Thyroid gland (tissue), 4 donors: ENCODE results near the gene OXTR. TPM values are rescaled to one million over a fixed set of nuclear protein-coding genes. Genes with fewer than 3 reads are reported as not detected.

ENCODE experiments used
- DNase-seq, 2 donors: peaks; one replicate each; pipeline ENCODE4 v3.0.0-alpha.2; 2019
- H3K27ac ChIP-seq, 3 donors: fragments of 200-600 bp; sonication (generic); 1 replicate in 2 of 3; 2 replicates in 1 of 3; pipeline ENCODE4 v1.5.1; 2016 to 2019; ENCODE audit warnings: mild to moderate bottlenecking in 1 of 3, moderate library complexity in 1 of 3
- H3K27me3 ChIP-seq: fragments of 200-600 bp; sonication (generic); one replicate; pipeline ENCODE4 v1.5.1; 2019
- H3K36me3 ChIP-seq, 2 donors: fragments of 200-600 bp; sonication (generic); one replicate each; pipeline ENCODE4 v1.5.1; 2016 to 2019
- H3K4me1 ChIP-seq, 2 donors: fragments of 200-600 bp; sonication (generic); one replicate each; pipeline ENCODE4 v1.5.1; 2017 to 2019
- H3K4me3 ChIP-seq, 3 donors: fragments of 200-600 bp; sonication (generic); replicated peaks in 1 of 3; 1 replicate in 2 of 3; 2 replicates in 1 of 3; pipeline ENCODE4 v1.5.1; 2016; ENCODE audit warnings: mild to moderate bottlenecking in 1 of 3
- H3K9me3 ChIP-seq: fragments of 200-600 bp; sonication (generic); one replicate; pipeline ENCODE4 v1.5.1; 2017
- POLR2A ChIP-seq, 2 donors: fragments of 450-650 bp; IDR thresholded peaks; one replicate each; pipeline ENCODE4 v1.6.1; 2017; ENCODE audit warnings: antibody characterized with exemption in 2 of 2, mild to moderate bottlenecking in 2 of 2, moderate library complexity in 1 of 2
- WGBS, 2 donors: methylation state at CpG; one replicate each; pipeline ENCODE4 v1.1.5; 2017; 5-methylcytosine and 5-hydroxymethylcytosine counted together
- intact Hi-C: fragments of 100-400 bp; cut with DNase I; formaldehyde crosslinking; loops from one replicate; pipeline ENCODE4 v1.15.1; 2023
- total RNA-seq, 4 donors: library from RNA; depleted of rRNA; stranded (reverse); fragments of >200 nt; gene quantifications; one replicate each; pipeline ENCODE4 v1.2.3, GENCODE V29; 2016
- TF ChIP-seq, protein P1 (sequence below), 6 experiments: fragments of 200-600 bp in 3 of 6; fragments of 450-650 bp in 3 of 6; sonication (generic) in 3 of 6; IDR thresholded peaks; one replicate each; pipeline ENCODE4 v1.5.1; 2016 to 2019; ENCODE audit warnings: antibody characterized with exemption in 6 of 6, mild to moderate bottlenecking in 2 of 6, inconsistent platforms in 1 of 6, moderate library complexity in 1 of 6

OXTR gene
- total RNA-seq, 4 donors from 2014 or later = 0.13 to 0.56 (median 0.39) TPM

DNA sequence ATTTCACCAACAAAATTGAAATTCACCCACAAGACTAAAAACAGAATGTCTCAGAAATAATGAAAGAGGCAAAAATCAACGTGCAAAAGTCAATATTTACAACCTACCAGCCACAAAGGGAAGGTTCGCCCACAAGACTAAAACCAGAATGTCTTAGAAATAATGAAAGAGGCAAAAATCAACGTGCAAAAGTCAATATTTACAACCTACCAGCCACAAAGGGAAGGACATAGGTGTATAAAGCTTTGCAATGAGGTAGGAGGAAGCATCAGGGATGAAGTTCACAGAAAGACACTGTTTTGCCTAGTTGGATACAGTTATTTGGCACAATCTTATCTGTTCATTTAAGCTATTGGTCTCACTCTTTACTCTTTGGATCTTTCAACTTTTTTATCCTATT, 14.3 kb downstream of the OXTR start:
- DNase-seq = no peak
- Histone ChIP-seq H3K36me3 (no peaks in the 10 kb centered on the region), H3K27me3 (no peaks in the 10 kb centered on the region), H3K9me3 (no peaks in the 10 kb centered on the region), H3K27ac (no peak overlapping the region), H3K4me1 (no peaks in the 10 kb centered on the region), H3K4me3 (no peak overlapping the region)
- WGBS, 2 donors = 58 to 61% methylated on average over 3 of the region's 3 CpGs
- intact Hi-C loops = no loop called here
- TF ChIP-seq, protein P1, sequence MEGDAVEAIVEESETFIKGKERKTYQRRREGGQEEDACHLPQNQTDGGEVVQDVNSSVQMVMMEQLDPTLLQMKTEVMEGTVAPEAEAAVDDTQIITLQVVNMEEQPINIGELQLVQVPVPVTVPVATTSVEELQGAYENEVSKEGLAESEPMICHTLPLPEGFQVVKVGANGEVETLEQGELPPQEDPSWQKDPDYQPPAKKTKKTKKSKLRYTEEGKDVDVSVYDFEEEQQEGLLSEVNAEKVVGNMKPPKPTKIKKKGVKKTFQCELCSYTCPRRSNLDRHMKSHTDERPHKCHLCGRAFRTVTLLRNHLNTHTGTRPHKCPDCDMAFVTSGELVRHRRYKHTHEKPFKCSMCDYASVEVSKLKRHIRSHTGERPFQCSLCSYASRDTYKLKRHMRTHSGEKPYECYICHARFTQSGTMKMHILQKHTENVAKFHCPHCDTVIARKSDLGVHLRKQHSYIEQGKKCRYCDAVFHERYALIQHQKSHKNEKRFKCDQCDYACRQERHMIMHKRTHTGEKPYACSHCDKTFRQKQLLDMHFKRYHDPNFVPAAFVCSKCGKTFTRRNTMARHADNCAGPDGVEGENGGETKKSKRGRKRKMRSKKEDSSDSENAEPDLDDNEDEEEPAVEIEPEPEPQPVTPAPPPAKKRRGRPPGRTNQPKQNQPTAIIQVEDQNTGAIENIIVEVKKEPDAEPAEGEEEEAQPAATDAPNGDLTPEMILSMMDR (IDR thresholded peaks at IDR 0.05) = no peak
- no peak for TF ChIP-seq POLR2A (IDR thresholded peaks at IDR 0.05)

DNA sequence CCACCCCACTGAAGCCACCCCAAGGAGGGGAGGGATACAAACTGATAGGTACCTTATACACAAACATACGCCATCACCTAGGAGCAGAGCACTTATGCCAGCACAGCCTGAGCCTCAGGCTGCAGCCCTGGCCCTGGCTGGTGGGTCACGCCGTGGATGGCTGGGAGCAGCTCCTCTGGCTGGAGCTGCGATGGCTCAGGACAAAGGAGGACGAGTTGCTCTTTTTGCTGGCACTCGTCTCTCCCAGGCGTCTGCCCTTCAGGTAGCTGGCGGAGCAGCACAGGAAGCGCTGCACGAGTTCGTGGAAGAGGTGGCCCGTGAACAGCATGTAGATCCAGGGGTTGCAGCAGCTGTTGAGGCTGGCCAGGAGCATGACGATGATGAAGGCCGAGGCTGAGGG, 16.6 kb downstream of the OXTR start:
- H3K9me3 ChIP-seq = no peaks in the 10 kb centered on the region
- intact Hi-C loops = no loop called here
- H3K27ac ChIP-seq = no peak overlapping the region
- no peak for TF ChIP-seq POLR2A (IDR thresholded peaks at IDR 0.05)
- TF ChIP-seq, protein P1 (IDR thresholded peaks at IDR 0.05) = no peak
- no peak for DNase-seq
- H3K4me1 ChIP-seq = no peaks in the 10 kb centered on the region
- no peak overlapping the region for H3K4me3 ChIP-seq
- H3K36me3 ChIP-seq = no peaks in the 10 kb centered on the region
- no peaks in the 10 kb centered on the region for H3K27me3 ChIP-seq
- WGBS, 2 donors = 85 to 89% methylated on average over 14 of the region's 14 CpGs

DNA sequence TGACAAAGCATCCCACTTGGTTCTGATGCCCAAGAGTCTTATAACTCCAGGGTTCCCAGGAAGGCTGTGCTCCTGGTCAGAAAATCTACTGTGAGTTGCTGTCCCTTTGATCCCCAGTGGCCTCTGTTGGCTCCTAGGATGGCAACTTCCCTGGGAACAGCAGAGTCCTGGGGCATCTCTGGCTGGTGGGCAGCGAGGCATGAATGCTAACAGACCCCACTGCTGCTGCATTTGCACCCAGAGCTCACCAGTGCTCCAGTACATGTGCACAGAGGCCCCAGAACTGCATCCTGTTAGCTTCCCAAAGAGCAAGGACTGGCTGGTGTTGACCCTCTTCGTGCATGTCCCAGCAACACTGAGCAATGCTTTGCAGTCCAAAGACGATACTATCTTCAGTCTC, 20.1 kb downstream of the OXTR start:
- 100% methylated on average over 2 to 3 of the region's 3 CpGs for WGBS, 2 donors
- no peak for DNase-seq
- no peak overlapping the region for H3K4me3 ChIP-seq
- TF ChIP-seq, protein P1 (IDR thresholded peaks at IDR 0.05) = no peak
- TF ChIP-seq POLR2A (IDR thresholded peaks at IDR 0.05) = no peak
- no peaks in the 10 kb centered on the region for H3K4me1 ChIP-seq
- H3K36me3 ChIP-seq = no peaks in the 10 kb centered on the region
- H3K27ac ChIP-seq = no peak overlapping the region
- intact Hi-C loops = no loop called here
- H3K27me3 ChIP-seq = no peaks in the 10 kb centered on the region
- H3K9me3 ChIP-seq = no peaks in the 10 kb centered on the region

DNA sequence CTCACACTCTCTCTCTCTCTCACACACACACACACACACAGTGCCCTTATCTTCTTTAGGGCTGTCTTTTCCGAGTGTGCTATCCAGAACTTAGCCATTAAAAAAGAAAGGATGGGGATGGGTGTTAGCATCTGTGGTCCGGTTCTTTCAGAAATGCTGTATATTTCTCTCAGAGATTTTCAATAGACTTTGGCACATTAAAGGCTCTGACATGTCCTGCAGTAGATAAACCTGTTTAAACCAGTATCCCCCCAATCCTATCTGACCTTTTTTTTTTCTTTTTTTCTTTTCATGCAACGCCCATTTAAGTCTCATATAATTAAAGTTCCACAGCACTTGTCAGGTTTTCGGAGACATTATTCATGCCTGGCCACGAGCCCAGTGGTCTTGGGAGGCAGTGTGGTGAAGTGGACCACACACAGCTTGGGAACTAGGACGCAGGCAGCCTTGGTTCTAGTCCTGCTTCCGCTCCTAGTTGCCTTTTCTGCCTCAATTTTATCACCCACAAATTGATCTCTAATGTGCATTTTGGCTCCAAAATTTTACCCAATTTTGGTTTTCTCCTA, 22.6 kb downstream of the OXTR start:
- 65% methylated on average over 7 of the region's 7 CpGs for WGBS, 2 donors
- no peak overlapping the region for H3K4me3 ChIP-seq
- no peaks in the 10 kb centered on the region for H3K4me1 ChIP-seq
- no peaks in the 10 kb centered on the region for H3K27me3 ChIP-seq
- intact Hi-C loops = no loop called here
- H3K27ac ChIP-seq = no peak overlapping the region
- TF ChIP-seq POLR2A (IDR thresholded peaks at IDR 0.05) = no peak
- TF ChIP-seq, protein P1 (IDR thresholded peaks at IDR 0.05) = no peak
- no peaks in the 10 kb centered on the region for H3K9me3 ChIP-seq
- no peaks in the 10 kb centered on the region for H3K36me3 ChIP-seq
- DNase-seq = no peak

DNA sequence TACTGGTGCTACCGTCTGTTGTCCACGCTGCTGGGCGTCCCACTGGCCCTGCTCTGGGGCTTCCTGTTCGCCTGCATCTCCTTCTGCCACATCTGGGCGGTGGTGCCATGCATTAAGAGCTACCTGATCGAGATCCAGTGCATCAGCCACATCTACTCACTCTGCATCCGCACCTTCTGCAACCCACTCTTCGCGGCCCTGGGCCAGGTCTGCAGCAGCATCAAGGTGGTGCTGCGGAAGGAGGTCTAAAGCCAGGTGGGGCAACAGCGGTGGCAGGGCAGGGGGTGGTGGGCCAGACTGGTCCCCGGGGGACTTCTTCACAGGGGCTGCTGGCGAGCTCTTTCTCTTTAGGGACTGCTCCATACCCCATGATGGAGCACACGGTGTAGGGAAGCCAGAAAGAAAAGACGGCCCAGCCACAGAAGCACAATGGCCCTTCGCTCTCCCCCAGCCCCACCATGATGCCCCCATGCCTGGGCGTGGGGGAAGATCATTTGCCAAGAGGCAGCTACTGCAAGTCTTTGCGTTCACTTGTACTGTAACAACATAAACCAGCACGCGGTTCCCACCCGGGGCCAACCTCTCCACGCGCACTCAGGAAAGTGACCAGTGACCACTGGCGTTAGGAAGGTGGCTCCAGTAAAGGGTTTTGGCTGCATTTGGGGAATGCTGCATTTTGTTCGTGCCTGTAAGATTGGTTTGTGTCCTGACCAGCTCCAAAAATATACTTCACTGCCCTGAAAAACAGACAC, 23.6 kb downstream of the OXTR start:
- Histone ChIP-seq H3K27ac (no peak overlapping the region), H3K27me3 (no peaks in the 10 kb centered on the region), H3K4me1 (no peaks in the 10 kb centered on the region), H3K36me3 (no peaks in the 10 kb centered on the region), H3K4me3 (no peak overlapping the region), H3K9me3 (no peaks in the 10 kb centered on the region)
- WGBS, 2 donors = 91 to 95% methylated on average over 25 of the region's 25 CpGs
- intact Hi-C loops = no loop called here
- no peak for TF ChIP-seq POLR2A (IDR thresholded peaks at IDR 0.05)
- TF ChIP-seq, protein P1 (IDR thresholded peaks at IDR 0.05) = no peak
- DNase-seq = no peak
